GM18520 (cell line): ENCODE data around the gene TCF7L2.
"Not testable (repeated sequence)": the region's sequence is repeated elsewhere in the genome, so short reads cannot be mapped to it uniquely, and the experiment has no call there.

Source experiments
- ATAC-seq: cut with Tn5 transposase; IDR thresholded peaks from one replicate; pipeline ENCODE4 v1.9.1; 2021; ENCODE audit not compliant: unreplicated experiment

Gene TCF7L2

DNA sequence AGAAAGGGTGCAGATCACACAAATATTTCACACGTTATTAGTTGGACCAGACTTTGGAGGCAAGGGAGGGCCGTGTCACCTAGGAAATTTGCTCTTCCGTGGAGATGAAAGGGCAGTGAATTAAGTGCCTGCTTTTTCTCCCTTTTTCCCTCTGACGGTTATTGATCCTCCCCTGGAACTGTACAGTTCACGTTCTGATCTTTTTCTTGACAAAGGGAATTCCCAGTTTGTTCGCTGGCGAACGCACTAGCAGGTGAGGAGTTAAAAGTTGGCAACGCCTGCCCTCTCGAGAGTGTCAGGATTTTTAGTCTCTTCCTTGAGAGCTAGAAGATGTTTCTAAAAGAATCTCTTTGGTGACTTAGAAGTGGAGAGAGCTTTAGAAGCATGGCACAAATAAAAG lies 111.5 kb downstream of the TCF7L2 start:
- ATAC-seq = no peak

DNA sequence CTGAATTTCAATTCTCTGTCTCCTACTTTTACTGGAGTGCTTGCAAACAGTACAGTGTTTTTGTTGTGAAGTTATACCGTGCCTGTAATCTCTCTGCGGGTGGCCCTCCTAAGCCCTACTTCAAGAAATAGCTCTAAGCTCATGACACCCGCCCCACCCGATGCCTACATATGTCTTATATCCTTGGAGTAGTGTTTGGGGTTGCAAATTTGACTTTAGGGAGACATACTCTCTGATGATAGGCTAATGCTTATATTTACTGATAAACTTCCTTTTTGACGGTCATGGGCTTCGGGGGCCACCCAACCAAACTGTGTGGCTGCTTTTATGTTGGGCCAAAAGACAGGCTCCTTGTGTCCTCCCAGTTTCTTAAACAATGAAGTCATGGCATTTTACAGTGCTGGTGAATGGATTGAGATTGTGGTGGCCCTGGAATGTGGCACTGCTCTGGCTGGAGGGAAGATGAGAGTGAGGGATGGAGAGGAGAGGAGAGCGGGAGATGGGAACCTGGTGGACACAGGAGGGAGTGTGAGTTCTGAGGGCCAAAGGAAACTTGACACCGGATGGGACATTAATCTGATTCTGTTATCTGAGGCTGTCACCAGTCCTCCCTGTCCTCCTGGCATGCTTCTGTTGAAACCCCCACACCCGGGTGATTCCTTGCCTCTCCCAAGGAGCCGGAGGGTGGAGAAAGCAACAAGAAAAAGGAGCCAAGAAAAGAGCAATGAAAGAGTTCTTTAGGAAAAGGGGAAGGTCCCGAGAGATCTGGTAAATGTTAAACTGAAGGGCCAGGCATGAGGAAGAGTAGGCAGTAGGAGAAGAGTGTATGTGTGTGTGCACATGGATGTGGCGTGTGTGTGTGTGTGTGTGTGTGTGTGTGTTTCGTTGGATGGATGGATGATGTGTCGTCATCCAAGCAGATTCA lies 113.3 kb downstream of the TCF7L2 start:
- no peak for ATAC-seq

DNA sequence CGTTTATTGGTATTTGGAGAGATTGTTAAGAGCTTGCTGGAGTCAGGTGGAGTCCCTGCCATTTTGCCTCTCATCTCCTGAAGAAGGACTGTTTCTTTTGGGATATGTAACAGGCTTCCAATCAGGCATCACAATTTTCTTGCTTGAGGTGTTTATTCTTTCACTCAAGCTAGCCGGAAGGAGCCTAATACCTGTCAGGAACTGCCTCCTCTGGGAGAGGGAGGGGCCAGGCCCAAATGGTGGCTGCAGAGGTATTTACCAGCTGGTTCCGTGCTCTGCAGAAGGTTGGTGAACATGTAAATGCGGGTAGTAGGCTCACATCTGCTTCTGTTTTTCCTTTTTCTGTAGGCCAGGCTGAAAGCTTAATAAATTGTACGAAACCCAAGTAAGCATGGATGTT lies 114.0 kb downstream of the TCF7L2 start:
- no peak for ATAC-seq

DNA sequence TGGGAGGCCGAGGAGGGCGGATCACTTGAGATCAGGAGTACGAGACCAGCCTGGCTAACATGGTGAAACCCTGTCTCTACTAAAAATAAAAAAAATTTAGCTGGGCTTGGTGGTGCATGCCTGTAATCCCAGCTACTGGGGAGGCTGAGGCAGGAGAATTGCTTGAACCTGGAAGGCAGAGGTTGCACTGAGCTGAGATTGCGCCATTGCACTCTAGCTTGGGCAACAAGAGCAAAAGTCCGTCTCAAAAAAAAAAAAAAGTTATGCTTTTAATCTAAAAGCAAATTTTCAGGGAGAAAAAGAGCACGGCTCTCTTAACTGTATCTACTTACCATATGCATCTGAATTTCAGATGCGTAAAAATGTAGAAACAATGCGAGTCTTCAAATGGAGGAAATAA lies 116.1 kb downstream of the TCF7L2 start:
- ATAC-seq = not testable (repeated sequence)

DNA sequence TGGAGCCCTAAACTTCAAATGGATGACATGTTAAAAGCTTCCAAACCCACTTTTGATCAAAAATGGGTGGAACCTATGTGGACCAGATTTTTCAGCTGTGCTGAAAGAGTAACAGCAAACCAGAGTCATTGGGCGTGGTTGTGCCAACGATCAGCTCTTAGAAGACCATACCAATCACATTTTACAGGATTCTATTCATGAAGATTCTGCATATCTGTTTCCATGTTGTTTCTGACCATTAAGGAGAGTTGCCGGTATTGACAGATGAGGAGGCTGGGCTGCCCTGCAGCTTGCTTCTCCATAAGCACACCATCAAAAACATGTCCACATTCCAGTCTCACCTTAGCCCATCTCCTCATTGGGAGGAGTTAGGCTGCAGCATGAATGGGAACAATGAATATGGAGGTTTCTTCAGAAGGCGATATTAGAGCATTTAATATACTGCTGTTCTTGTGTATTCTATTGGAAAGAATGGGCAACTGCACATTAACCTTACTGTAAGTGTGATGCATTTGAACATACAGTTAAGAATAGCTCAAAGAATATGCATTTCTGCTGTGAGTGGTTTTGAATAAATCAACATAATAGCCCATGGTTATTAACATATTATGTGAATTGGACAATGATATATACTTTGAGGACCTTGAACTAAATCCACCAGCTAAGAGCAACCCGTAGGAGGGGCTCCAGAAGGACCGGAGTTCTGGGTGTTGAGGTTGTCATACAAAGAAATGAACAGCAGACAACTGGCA lies 116.7 kb downstream of the TCF7L2 start:
- no peak for ATAC-seq

DNA sequence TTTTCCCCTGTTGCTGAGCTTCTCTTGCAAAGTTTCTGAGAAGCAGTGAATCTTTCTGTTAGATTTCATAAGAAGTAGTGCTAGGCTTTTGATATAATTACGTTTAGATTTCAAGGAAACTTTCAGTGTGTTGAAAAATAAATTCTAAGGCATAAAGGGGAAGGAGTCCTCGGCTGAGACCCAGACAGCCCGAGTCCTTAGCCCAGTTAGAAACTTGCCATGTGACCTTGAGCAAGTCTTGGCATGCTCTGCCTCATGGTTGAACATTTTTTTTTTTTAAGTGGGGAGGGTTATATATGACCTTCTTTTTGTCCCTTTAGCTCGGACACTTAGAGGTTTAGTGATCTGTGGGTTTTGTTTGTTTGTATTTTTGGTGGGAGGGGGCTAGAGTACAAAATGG lies 117.5 kb downstream of the TCF7L2 start:
- no peak for ATAC-seq

DNA sequence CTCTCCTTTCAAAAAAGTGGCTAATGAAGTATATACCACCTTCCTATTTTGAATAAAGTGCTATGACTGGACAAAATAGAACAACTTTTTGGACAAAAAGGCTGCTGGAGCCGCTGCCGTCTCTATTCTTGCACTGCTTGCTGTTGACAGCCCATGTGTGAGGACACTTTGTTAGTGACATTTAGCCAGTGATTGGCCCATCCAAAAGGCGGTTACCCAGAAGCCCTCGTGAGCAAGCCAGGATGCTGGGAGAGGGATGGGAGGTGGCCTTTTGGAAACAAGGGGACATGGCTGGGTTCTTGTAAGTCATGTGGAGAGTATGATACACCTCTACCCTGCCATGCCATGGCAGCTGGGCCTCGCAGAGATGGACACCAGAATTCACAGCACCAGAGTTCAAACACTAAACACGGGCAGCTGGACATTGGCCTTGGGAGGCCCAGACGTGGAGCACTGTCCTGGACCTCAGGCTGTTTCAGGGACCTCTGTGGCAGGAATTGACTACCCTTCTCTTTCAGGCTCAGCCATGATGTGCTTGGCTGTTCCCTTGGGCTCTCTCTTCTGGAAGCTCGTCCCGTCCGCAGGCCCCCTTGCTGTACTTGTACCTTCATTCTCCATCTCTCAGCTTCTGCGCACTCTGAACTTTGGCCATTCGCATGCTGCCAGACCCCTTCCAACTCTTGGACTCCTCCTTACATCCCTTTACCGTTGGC lies 118.3 kb downstream of the TCF7L2 start:
- no peak for ATAC-seq

DNA sequence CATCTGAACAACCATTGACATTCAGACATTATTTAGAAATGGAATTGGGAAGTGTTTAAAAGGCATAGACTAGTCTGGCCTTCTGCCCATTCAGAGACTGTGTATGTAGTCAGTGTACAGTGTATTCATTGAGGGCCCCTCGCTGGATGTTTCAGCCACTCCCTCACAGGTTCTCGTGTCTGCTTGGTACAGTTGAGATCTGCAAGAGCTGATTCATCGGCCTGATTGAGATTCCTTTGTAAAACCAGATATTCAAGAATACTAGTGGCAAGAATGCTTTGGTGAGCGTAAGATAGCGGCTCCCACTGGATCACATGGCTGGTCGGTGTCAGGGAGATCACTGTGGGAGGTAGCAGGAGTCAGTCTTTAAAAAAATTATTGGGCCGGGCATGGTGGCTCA lies 119.5 kb downstream of the TCF7L2 start:
- ATAC-seq = no peak

DNA sequence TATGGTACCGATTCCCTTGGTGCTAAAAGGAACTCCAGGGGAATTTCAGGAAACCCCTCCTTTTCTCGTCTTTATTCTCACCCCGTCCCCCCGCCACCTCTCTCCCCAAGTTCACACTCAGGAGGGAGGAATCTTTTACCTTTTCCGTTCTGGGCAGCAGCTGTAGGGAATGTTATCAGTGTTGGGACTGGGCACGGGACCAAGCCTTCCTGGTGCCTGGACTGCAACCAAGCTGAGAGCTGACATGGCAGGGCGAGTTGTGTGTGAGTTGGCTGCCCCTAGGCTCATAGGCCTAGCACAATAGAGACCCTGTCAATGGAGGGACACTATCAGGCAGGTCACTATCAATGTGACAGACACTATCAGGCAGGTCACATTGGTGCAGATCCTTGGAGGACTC lies 121.4 kb downstream of the TCF7L2 start:
- no peak for ATAC-seq

DNA sequence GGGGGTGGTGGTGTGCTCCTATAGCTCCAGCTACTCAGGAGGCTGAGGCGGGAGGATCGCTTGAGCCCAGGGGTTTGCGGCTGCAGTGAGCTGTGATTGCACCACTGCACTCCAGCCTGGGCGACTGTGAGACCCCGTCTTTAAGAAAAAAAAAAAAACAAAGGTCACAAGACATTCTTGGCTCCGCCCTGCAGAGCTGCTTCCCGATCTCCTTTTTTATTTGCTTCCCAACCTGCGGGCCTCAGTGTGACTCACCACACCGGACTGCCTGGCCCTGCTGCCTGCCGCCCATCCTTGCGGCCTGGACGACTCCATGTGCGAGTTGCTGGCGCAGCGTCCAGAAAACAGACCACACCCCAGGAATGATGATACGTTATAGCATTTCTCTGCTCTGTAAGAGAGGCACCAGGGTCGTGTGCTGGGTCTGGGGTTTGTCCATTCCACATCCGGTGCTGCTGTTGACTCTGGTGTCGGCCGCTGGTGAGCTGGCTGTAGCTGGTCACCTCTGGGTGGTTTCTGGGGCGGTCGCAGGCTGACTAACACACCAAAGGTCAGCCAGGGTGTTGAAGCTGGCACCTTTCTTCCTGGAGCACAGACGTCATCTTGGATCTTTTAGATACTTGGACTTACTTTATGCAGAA lies 123.6 kb downstream of the TCF7L2 start:
- no peak for ATAC-seq

DNA sequence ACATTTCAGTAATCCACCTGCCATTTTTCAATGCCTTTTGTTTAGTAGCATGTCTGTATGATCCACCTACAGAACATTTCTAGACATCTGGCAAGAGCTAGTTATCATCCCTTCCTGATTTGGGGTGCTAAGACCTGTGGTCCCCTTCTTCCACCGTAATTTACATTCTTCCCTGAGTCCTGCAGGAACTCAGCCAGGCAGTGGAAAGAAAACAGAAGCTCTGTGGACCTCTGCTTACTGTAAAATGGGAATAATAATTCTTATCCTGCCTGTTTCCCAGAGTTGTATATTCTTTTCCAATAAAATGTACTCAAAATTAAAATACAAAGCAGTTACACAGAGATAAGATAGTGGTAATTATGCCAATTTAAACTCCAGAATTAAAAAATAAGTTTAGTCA lies 126.9 kb downstream of the TCF7L2 start:
- ATAC-seq = no peak

DNA sequence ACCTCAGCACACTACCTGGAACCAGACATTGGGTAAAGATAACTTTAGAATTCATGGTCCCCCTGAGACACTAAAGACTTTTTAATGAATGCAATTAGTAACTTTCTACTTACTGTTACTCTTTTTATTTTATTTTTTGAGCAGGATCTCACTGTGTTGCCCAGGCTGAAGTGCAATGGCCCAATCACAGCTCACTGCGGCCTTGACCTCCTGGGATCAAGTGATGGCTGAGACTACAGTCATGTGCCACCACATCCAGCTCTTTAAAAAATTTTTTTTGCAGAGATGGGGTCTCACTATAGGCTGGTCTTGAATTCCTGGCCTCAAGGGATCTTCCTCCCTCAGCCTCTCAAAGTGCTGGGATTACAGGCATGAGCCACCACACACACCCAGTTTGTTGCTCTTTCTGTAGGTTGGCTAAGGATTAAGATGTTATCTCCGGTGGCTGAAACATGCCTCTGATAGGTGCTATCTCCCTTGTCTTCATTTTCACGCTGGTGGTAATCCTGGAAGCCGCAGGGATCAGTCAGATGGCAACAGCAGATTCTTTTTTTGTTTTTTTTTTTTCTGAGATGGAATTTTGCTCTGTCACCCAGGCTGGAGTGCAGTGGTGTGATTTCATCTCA lies 128.3 kb downstream of the TCF7L2 start:
- ATAC-seq = no peak

DNA sequence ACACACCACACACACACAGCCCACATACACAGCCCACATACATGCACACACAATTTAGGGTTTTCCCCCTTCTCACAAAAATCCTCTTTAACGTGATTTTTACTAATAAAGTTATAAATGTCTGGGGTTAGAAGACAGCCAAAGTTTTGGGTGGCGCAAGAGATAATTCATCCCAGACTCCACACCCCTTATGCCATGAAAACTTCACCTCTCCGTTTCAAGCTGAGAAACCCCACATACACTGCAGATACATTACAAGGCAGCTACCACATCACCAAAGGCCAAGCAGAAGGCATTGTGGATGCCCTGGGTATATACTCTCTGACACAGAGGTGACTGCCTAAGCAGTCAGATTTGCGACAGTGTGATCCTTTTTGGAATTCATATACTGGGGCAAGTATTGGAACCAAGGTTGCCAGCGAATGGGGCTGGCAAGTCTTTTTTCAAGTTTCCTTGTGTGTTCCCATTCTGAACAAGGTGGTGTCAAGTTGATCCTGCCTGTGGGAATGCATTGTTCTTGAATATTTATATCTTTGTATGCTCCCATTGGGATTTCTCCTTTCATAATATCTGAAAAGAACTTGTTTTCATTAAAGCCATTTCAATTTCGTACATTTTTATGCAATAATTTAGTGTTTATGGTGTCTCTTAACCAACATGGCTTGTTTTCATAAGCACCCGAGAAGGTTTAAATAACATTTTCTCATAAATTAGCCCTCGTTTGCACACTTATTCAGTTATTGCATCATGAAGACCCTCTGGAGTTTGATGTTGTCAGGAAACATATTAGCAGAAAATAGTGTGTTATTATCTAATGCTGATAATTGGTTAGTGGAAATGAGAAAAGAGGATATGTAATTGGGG lies 130.2 kb downstream of the TCF7L2 start:
- no peak for ATAC-seq

DNA sequence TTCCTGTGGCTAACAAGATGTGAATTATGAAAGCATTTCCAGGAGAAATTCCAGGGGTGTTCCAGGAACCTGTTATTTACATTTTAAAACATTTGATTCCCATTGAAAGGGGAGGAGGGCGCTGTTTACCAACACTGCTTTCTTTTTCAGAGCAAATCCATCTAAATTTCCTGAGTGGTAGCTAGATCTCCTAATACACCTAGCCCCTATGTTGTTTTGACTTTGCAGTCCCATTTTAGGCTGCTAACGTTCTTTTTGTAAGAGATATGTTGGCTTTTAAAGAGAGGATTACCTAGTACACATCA lies 130.8 kb downstream of the TCF7L2 start:
- ATAC-seq = no peak

DNA sequence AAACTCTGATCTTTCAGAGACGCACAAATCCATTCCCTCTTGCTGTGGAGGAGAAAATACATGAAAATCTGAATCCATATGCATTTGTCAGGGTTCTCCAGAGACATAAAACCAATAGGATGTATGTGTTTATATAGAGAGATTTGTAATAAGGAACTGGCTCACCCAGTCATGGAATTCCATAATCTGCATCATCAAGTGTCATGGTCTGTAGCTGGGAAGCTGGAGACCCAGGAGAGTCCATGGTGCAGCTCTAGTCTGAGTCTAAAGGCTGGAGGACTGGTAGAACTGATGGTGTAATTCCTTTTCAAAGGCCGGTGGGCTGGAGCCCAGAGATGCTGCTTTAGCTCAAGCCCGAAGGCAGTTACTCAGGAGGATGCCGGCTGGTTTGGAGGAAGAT lies 134.0 kb downstream of the TCF7L2 start:
- no peak for ATAC-seq

DNA sequence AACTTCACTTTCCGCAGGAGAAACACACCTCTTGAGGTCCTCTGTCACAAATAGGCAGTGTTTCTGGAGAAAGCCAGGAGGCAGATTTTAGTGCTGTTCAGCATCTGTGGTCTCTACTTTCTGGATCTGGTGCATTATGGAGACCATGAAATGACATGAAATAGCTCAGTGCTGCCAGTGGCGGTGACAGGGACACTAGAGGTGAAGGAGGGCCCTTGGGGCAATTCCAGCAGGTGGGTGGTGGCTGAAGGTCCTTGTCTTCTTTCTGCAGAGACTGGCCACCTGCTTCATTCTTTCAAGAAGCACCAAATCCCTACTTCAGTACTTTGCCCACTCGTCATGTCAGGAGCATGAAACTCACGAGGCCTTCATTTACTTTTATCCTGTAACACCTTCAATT lies 135.7 kb downstream of the TCF7L2 start:
- ATAC-seq = no peak

DNA sequence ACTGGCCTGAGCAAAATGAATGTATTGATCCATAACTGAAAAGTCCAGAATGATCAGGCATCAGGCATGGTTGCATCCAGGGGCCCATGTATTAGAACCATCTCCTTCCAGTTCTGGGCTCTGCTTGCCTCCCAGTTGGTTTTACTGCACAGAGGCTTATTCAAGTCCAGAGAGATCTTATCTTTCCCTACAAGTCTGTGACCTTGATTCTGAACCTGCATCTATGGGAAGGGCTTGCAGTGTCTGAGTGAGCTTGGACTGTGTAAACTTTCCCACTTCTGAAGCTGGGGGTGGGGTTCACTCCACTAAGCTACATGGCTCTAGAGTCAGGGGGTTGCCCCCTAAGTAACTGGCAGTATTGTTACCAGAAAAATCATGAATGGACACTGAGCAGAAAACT lies 136.2 kb downstream of the TCF7L2 start:
- no peak for ATAC-seq

DNA sequence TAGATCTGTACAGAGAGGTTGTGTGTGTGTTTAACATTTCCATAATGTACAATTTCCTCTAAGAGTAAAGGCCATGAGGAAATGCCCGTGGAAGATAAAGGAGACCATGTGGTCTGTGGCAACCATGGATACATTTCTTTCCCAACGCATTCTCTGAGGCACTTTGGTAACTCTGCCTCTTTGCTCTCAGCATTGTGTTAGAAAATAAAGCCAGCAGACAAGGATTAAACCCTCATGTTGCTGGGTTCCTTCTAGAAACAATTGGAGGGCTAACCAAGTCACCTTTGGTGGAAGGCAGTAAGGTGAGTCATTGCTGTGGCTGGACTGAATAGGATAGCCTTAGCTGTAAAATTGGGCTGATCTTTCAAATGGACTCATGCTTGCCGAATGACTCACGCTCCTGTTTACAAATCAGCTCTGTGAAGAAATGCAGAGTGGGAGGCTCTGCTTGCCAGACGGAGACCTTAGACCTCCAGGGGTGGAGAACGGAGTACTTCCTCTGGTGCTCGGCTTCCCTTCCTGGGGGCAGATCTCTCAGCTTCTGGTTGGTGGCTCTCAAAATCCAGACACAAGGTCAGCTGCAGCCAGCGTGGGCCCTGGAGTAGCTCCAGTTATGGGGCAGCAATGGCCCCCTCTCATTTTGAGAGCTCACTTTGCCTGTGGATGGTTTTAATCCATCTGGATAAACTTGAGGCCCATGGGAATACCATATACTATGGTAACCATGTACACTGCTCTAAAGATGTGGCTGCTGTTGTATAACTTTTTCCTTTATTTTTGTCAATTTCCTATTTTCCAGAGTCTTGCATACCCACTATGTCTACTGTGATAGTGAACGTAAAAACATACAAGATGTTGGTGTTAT lies 137.3 kb downstream of the TCF7L2 start:
- no peak for ATAC-seq

DNA sequence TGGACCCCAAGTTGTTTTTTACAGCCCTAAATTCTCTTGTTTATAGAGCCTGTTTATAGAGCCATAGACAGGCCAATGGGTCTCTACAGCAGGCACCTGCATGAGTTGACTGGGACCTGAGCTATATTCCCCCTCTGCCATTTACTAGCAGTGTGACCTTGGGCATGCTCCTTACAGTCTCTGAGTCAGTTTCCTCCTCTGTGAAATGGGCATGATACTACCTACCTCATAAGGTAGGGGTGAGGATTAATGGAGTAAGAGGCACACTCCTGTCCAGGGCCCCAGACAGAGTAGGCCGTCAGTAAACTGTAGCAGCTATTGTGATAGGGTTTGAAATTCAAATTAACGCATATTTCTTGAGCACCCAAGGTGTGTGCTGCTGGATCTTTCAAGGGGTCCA lies 138.1 kb downstream of the TCF7L2 start:
- ATAC-seq = no peak
